Ramos (cell line): ENCODE measurements around the gene TNFRSF8.

Experiments used
- in situ Hi-C: fragments of 300-500 bp; cut with MboI; formaldehyde crosslinking; loops from one replicate; pipeline ENCODE4 v1.14.3; 2022; ENCODE audit warnings: low sequenced_read_pairs; ENCODE audit not compliant: unreplicated experiment

The TNFRSF8 gene

DNA sequence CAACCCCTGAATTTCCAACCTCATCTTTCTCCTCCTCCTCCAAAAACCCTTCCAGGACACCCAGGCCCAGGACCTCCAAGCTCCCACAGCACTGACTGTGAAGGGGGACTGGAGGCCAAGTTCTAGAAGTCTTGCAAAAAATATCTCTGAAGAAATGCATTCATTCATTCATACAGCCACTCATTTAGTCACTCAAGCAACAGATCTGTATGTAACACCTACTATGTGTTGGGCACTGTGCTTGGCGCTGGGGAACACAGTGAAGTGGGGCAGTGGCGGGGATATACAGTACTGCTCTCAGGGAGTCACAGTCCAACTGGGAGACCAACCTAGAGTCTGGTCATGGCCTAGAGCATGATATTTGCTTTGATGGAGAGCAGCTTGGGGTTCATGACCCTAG, 88.4 kb downstream of the TNFRSF8 start:
- in situ Hi-C loops = no loop called here

DNA sequence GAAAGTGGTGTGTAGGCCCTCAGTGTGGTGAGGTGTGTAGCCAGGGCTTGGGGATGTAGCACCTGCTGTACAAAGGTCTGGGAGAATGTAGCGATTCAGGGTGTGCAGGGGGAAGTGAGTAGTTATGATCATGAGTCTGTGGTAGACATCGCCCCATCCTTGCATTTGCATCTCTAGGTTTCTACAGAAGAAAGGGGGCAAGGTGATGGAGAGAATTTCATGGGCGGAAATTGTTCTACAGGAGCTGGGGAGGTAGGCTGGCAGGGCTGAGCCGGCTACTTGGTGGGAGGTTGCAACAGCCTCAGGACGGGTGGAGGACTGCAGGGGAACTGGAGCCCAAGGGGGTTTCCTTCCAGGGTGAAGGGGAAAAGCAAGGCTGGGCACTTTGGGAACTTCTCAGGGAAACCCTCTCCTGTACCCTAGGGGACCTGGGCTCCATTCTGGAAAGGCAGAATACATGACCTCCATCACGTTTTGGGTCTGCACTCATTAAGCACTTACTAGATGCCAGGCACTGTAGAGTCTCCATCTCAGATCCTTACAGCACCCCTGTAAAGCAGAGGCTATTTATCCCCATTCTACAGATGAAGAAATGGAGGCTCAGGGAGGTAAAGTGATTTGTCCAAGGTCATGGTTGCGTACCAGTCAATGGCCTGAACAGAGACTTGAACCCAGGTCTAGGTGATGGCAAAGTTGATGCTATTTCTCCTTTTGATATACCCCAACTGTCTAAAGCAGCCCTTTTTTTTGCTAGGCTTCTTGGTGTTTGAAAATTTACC, 89.2 kb downstream of the TNFRSF8 start:
- in situ Hi-C loops = no loop called here

DNA sequence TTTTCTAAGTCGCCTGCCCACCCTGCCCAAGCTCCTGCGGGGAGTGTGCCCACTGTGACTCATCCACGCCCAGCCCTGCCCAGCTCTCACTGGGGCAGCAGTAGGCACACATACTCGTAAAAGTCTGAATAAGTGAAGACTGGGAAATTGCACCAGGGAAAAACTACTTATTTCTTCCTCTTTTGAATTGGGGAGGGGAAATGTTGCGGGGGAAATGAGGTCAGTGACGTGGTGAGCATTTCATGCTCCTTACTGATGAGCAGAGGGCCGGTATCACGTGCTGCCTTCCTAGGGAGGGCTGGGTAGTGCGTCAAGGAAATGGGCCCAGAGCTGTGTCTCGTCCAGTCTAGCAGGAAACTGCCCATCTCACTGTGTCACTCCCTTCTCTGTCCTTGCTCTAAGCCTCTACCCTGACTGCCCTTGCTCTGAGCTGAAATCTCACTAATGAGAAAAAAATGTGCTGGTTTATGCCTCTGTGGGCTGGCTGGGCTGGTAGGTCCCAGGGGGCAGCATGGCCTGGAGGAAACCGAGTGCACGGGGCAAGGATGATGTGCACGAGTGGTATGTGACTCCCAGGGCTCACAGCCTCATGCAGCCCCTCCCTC, 90.2 kb downstream of the TNFRSF8 start:
- in situ Hi-C loops = no loop called here

DNA sequence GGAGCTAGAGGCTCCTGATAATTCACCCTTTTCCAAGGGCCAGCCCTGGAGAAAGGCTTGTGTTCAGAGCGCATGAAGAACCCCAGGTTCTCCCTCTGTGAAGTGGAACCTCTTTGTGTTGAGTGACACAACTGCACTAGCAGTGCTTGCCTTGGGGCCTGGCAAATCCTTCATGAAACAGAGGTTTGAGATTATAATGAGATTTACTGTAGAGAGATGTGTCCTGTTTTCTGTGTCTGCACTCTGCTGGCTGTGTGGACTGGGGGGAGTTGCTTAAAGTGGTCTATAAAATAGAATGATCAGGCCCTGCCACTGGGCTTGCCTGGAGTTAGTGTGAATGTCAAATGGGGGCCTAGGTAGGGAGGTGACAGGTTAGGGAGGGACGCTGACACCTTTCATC, 92.2 kb downstream of the TNFRSF8 start:
- in situ Hi-C loops = no loop called here

DNA sequence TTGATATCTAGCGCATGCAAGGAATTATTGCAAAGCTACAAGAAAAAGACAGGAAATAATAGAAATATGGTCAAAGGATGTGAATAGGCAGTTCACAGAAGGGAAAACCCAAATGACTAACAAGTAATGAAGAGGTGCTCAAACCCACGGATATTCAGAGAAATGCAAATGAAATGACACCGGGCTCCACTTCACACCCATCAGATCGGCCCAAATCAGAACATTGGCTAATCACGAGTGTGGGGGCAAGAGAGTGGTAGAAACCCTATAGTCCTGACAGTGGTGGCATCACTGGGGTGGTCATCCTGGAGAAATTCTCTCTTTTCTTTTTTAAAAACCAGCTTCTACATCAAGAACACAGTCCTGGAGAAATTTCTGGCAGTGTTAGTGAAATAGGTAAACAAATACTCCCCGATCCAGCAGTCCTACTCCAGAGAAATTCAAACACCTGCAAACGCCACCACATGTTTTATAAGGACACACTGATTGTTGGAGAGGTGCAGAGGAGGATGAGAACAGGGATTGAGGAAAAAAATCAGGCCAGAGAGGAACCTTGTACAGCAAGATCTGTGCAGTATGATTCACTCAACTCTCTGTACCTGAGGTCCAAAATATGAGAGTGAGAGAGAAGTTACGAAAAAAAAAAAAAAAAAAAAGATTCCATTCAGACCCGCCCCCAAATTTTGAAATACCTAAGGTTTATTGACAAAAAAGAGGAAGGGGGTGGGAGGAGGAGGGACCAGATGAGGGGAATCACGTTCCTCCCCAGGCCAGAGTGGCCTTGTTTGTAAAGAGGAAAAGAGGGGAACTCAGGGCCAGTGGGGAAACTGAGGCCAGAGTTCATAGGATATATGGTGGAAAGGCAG, 94.5 kb downstream of the TNFRSF8 start:
- in situ Hi-C loops = no loop called here

DNA sequence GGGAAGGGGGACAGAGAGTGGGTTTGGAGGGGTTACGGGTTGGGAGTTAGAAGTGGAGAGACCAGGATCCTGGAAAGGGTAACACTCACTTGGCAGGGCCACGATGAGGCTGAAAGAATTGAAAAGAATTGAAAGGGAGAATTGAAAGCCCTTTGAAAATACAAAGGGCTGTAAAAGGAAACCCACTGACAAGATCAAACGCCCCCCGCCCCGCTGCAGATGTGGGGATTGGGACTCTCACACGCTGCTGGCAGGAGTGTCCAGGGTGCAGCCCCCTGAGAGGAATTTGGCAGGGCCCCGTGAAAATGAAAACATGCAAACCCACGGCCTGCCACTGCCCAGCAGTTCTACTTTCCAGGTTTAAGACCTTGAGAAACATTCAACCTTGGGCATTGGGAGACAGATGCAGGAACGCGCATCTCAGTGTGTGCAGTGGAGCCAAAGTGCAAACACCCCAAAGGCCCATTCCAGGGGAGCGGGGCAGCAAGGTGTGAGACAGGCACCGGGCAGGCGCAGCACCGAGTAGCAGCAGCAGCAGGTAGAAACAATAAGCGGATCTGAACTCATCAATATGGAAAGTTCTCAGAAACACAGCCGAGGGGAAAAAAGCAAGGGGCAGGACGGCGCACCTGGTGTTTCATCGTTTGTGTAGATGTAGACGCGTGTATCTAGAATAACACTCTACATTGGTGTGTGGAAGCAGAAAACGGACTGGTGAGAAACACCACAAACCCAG, 95.4 kb downstream of the TNFRSF8 start:
- in situ Hi-C loops = no loop called here

DNA sequence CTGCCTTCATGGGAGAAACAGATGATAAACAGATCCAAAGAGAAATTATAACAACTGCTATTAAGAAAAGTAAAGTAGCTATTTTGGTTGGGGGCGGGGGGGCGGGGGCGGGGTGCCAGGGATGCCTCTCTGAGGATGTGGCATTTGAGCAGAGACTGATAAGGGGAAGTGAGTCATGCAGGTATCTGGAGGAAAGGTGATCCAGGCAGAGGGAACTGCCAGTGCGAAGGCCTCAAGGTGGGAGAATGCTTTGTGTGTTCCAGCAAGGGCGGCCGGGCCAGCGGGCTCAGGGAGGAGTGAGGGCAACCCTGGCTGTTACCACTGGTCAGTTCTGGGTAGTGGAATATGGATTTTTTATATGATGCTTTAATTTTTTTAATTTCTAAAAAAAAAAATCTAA, 96.7 kb downstream of the TNFRSF8 start:
- in situ Hi-C loops = no loop called here

DNA sequence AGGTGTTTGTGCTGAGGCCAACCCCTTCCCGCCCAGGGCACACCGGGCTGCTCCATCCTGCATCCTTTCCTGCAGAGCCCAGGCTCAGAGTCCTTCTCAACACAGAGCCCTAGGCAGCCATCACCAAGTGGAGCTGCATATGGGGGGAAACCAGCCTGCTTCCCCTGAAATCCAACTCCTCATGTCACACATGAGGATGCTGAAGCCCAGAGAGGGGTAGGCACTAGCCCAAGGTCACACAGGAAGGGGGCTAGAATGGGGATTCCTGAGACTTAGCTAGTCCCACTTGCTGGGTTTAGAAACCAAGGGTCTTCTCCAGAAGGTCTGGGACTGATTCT, 98.2 kb downstream of the TNFRSF8 start:
- in situ Hi-C loops = no loop called here

DNA sequence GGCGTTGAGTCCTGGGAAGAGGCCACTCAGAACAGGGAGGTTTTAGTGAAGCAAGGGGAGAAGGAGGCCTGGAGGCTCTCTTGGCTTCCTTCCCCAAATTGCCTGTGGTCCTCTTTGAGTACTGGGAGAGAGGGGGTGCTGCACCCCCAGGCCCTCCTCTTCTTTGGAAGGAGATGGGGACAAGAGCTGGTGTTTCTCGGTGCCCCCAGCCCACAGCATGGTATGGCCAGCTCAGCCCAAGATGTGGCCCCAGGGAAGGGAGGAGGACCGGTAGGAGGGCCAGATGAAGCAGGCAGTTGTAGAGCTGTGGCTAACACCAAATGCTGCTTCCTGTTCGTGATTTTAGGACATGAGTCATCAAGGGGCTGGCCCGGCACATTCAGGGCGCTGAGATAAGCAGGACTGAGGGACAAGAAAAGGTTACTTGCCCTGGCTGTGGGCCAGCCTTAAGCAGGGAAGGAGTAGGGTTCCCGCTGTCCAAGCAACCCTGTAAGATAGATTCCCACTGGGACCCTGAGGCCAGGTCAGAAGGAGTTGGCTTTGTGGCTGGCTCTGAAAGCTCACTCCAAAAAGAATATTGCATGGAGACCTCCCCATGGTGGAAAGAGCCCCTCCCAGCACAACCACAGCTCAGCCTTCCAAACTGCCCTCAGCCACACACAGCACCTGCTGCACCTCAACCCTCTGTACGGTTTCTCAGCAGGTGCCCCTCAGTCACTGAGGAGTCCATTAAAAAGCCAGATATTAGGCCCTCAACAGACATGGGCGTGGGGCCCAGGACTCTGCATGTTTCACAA, 98.8 kb downstream of the TNFRSF8 start:
- in situ Hi-C loops = no loop called here

DNA sequence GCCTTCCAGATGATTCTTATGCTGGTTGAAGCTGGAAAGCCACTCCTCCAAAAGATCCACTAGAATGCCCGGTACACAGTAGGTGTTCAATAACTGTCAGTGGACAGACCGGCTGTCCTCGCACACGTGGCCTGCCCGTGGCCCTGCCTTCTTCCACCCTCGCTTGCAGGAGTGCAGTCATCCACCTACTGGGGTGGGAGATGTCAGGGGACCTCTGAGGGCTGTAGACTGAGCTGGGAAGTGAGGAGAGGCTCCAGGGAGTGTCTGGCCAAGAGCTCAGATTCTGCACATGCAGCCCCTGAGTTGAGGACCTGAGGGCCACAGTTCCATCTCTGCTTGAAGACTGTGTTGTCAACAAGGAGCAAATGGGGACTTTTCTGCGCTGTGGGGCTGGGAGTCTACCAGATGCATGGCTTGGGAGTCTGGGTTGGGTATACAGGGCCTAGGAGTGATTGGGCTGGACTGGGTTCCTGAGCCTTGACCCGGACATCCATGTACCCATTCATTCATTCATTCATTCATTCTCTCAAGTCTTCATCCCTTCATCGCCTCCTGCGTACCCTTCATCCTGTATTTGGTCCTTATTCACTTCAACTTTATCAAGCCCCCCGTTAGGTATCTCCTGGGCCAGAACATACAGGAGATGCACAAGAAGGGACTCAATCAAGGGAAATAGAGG, 99.5 kb downstream of the TNFRSF8 start:
- in situ Hi-C loops = no loop called here

DNA sequence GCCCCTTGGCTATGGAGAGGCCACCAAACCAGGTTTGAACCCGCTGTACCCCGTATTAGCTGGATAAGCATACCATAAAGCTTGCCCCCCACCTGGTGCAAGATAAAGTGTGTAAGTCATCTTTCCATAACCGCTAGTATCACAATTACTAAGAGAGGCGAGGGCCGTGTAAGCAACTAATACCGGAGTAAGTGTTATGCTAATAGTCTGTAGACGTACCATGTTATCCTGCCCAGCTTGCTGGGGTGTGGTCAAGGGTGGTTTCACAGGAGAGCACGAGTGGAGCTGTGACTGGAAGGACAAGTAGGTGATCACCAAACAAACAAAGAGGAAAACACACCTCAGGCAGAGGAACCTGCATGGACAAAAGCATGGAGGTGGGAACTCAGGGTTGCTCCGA, 100.1 kb downstream of the TNFRSF8 start:
- in situ Hi-C loops = no loop called here

DNA sequence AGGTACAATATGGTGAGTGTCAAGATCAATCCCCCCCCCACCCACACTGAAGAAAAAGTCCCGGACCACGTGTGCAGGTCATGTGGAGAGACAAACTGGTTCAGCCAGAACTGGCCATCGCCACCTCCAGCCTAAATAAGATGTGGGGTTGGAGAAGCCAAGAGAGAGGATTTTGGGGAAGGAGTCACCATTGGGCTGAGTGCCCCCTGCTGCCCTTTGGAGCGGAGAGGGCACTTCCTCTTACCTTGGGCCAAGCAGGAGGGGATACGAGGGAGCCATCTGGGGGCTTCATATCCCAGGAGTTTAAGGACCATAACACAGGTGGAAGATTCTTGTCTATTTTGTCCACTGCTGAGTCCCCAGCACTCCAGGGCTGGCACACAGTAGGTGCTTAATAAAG, 101.1 kb downstream of the TNFRSF8 start:
- in situ Hi-C loops = no loop called here

DNA sequence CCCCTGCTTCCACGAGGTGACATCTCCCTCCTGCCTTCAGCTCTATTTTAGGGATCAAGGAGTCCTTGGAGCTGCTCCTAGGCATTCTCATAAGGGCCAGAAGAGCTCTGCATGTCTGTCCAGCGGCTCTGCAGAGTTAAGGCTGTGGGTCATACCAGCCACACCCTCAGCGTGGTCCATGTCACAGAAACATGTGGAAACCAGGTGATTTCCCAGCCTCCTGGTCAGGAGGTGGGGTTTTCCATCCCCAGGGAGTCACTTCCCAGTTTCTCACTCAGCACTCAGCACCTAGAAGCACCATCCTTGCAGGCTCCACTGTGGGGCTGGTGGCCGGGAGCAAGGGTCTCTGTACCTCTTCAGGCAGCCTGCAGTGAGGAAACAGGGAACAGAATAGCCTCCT, 102.2 kb downstream of the TNFRSF8 start:
- in situ Hi-C loops = no loop called here

DNA sequence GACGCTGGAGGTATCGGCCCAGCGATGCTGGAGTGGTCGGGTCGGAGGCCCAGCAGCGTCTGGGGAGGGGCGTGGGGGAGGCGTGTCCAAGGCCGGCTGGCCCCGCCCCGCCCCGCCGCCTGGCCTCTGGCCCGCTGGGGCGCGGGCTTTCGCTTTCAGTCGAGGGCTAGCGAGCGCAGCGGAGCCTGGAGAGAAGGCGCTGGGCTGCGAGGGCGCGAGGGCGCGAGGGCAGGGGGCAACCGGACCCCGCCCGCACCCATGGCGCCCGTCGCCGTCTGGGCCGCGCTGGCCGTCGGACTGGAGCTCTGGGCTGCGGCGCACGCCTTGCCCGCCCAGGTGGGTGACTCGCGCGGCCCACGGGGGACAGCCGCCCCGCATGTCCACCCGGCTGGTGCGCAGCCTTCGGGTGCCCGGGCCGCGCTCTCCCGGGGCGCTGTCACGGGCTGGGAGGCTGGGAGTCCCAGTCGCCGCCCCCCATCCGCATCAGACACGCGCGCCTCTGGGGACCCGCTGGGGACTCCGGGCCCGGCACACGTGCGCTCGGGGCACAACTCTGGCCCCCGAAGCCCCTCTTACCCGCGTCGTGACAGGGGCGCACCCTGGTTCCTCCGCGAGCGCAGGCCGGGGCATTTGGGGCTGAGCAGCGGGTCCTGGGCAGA, 103.9 kb downstream of the TNFRSF8 start, which contains the start of gene TNFRSF1B:
Gene TNFRSF1B (plus strand): TSS at position 158 of the 659 bp plus-strand sequence. CDS start 101 bp downstream, at position 259.
- in situ Hi-C loops = no loop called here

DNA sequence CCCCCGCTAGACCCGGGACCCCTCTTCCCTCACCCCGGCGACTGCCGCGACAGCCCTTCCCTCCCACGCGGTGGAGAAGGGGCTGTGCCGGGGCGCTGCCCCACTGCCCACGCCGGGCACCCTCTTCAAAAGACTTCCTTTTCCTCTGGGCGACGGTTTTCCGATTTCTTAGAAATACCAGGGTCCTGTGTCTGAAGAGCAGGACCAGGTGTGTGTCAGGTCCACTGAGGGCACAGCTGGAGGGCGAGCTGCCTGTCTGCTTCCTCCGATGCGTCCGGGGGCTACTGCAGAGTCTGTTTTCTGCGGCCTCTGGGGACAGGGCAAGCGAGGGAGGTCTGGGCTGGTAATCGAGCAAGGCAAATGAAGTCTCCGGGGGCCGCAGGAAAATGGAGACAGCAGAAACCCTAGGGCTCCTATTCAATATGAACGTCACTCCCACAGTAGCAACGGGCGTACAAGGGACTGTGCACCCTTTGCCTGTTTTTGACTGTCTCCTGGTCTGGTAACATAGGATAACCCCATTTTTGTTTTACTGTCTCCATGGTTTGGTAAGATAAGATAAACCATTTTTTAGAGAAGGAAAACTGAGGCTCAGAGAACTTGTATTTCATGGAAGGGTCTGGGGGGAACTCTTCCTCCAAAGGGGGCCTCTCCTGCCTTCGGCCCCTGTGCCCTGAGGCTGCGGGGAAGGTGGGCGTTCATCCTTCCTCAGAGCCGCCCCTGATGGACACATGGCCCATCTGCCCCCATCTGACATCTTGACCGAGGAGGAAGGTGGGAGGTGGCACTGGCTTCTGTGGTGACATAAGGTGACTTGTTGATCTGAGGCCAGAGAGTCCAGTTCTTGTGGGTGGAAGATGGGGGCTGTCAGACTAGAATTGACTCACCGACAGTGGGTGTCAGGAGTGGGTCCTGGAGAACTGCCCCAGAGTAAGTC, 104.7 kb downstream of the TNFRSF8 start:
- in situ Hi-C loops = no loop called here

DNA sequence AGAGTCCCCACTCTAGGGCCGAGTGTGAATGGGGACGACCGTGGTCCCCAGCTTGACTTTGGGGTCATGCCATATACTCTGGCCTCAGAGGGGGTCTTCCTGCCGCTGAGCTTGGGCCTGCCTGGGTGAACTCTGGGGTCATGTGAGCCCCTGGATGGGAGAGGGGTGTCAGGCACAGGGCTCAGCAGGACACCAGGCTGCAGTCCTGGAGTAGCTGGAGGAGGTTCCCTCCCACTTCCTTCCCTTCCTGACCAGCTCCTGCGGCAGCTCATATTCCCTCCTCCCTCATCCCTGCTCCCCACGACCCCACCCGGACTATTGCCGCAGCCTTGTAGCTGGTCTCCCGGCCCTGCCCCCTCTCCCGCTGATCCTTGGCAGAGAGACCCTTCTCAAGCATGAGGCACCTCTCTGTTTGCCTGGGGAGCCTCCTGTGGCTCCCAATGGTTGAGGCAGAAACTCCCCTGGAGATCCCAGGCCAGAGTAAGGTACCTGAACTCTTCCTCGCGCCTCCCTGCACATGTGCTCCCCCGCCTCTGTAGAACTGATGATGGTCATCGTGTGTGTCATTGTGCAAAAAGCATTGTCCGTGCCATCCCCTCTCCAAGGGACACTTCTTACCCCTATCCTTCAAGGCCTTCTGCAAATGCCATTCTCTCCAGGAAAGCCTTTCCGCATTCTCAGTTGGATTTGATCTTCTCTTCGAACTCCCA, 105.5 kb downstream of the TNFRSF8 start:
- in situ Hi-C loops = no loop called here
